Suprapubic skin (tissue), 3 donors: ENCODE measurements around the gene AP5S1.

Experiments used
- CTCF ChIP-seq, 2 donors: fragments of 200-600 bp in 1 of 2; fragments of 450-650 bp in 1 of 2; sonication (generic) in 1 of 2; IDR thresholded peaks; one replicate each; pipeline ENCODE4 v1.5.1; 2016 to 2019; ENCODE audit warnings: antibody characterized with exemption in 2 of 2, mild to moderate bottlenecking in 1 of 2, moderate library complexity in 1 of 2
- POLR2A ChIP-seq, 2 donors: fragments of 450-650 bp; IDR thresholded peaks; one replicate each; pipeline ENCODE4 v1.6.1; 2017; ENCODE audit warnings: antibody characterized with exemption in 2 of 2, mild to moderate bottlenecking in 2 of 2, moderate library complexity in 2 of 2

GRCh38 chr20:3782597-3782996 is 37.8 kb upstream of the AP5S1 start:
- TF ChIP-seq CTCF (IDR thresholded peaks at IDR 0.05) (no peak), POLR2A (IDR thresholded peaks at IDR 0.05) (no peak)
